SW480 (cell line): Measurements from ENCODE around the gene CPED1.
A peak's percentile ranks its signal among the peaks of the same experiment; 100 is the strongest.
"Not testable (repeated sequence)": the region's sequence is repeated elsewhere in the genome, so short reads cannot be mapped to it uniquely, and the experiment has no call there.

Experiments used
- DNase-seq: peaks from one replicate; pipeline ENCODE4 v3.0.0-alpha.2; 2016; ENCODE audit warnings: low spot score

The CPED1 gene

DNA sequence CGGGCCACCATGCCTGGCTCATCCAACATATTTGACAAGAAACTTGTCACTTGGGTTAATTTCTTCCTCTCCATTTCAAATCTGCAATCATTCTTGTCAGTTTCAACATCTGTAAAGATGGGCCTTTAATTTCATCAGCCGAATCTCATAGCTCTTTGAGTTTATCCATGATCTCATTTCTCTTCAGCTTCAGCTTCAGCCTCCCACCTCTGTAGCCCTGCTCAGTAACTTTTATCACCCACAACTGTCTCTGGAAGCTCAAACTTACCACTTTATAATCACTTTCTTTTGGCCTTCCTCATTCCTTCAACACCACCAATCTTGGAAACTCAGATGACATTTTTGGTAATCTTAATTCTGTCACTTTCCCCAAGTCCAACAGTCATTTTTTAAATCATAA lies 83.2 kb downstream of the CPED1 start:
- DNase-seq: no peak

DNA sequence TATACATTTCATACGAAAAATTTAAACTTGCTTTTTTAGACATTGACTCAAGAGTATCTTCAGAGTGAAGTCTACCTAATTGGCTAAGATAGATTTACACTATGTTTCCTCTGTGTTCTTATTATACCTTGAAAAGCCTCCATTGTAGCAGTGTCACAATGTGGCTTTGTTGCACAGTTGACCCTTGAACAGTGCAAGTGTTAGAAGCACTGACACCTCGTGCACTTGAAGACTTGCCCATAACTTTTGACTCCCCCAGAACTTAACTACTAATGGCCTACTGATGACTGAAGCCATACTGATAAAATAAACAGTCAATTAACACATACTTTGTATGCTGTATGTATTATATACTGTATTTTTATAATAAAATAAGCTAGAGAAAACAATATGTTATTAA lies 84.3 kb downstream of the CPED1 start:
- no peak for DNase-seq

DNA sequence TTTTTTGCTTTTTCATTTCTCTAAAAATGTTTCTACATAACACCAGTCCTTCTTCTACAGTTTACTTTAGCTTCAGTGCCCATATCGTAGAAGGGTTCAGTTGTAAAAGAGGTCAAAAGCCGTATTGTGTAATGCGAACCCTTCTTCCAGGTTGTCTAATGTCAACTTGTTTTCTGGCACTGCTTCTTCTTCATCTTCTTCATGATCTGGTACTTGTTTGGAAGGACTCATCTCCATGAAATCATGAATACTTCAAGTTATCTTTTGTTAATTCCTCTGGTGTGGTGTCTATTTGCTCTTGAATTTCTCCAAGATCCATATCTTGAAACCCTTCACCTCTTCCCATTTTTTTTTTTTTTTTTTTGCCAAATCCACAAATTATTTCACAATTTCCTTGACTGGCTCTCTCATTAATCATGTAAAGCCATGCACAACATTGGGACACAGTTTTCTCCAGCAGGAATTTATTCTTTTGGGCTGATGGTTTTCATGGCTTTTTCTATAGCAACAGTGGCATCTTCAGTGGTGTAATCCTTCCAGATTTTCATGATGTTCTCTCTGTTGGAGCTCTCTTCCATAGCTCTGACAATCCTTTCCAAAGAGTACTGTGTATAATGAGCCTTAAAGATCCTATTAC lies 85.1 kb downstream of the CPED1 start:
- no peak for DNase-seq

DNA sequence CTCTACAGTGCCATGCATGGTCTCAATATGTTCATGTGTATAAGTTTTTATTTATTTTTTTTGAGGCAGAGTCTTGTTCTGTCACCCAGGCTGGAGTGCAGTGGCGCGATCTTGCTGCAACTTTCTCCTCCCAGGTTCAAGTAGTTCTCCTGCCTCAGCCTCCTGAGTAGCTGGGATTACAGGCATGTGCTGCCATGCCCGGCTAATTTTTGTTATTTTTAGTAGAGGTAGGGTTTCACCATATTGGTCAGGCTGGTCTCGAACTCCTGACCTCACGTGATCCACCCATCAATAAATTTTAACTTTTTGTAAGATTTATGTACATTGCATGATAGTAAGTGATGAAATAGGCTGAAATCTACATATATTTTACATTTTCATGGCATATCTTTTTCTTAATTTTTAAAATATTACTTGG lies 86.9 kb downstream of the CPED1 start:
- not testable (repeated sequence) for DNase-seq

DNA sequence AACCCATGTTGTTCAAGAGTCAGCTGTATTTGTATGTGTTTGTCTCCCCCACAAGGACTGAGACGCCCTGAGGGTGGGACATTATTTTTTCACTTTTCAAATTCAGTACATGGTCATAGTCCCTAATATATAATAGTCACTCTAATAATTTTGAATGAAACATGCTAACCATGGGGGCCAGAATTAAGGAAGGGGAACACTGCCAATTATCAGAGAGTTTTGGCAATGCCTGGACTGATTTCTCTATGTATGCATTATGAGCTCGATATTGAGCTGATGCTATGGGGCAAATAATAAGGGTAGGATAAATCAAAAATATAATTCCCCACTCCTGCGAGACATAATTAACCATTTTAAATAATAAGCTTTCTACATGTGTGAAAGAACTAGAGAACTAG lies 87.4 kb downstream of the CPED1 start:
- no peak for DNase-seq

DNA sequence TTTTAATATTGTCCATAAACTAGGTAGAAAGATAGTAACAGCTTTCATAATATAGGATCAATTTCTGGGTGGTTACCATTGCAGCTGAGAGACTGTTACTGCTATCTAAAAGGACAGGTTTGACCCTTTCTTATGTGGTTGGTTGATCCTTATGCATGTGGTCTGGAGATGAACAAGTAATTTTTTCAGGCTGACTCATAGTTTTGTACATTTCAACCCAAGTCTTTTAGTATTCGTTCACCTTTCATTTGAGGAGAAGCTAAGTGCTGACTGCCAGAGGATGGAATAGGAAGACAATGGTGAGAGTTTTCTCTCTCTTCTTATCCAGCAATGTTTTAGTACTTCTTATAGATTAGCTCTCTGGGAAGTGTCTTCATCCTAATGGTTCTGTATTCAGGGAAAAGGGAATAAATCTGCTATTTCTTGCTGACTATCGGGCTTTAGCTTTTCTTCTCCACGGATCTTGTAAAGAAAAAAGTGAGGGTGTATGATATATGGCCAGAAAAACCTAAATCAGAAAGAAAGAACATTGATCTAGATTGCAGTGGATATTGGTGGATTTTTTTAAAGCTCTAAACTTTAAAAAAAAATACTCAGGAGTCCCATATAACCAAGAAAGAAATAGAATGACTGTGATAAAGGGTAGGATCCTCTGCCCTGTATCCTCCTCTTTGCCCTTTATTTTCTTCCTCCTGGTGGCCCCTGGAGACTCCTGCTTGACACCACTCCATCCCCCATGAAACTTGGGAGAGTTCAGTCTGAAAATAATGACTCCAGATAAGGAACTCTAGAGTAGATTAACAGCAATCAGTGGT lies 88.0 kb downstream of the CPED1 start:
- peak; percentile 16 for DNase-seq

DNA sequence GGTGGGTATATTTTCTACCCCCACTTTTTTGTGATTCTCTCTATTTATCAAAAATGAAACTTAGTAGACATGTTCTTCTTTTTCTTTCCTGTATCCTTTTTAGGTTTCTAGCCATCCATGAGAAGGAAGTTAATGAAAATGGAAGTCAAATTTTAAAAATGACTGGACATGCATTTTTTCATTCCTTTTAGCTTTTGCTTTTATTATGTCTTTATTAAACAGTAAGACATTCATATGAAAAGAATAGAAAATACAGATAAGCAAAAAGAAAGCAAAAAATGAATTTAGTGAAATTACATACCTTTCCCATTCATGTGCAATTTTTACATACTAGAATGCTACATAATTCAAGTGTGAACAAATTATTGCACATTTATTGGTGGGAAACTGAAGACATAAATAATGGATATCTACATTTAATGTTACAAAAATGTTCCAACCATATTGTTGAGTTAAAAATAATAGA lies 88.7 kb downstream of the CPED1 start:
- no peak for DNase-seq

DNA sequence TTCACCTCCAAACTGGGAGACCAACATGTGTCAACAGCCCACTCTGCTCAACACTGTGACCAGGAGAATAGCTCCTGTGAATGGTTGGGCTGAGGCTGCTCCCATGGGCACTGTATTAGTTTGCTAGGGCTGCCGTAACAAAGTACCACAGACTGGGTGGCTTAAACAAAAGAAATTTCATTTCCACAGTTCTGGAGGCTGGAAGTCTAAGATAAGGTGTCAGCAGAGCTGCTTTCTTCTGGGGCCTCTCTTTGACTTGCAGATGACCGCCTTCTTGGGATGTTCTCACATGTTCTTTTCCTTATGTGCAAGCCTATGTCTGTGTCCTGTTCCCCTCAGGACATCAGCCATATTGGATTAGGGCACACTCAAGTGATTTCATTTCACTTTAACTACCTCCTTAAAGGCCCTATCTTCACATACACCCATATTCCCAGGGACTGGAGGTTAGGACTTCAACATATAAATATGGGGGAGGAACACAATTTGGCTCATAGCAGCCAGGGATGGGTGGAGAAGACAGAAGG lies 90.3 kb downstream of the CPED1 start:
- no peak for DNase-seq

DNA sequence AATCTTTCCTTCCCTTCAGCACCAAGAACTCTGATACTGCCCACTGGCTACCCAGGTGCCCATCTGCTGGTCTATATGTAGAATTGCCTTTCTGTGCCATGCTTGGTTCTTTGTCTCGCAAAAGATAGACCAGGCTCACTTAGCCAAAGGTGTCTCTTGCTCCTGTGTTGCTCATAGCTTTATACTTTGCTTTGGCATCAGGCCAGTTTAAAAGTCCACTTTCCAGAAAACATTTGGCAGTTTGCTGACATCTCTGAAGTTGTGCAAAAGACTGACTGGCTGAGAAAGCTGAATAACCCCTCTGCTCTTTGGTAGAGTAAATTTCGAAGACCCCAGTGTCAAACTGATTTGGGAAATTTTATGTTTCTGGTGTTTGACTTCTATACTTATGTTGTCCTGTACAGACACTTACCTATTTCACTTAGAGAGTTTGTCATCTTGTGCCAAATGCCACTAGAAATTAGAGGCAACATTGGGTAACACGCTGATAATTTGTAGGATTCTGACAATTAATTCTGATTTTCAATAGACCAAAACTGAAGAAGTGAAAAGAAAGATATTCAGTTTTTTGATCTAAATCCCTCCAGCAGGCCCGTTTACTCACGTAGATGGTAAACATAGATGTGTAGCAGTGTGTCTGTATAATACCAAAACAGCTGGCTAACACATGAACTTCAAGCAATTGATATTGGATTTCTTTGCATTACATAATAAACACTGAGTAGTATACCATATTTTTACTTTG lies 91.1 kb downstream of the CPED1 start:
- DNase-seq: no peak

DNA sequence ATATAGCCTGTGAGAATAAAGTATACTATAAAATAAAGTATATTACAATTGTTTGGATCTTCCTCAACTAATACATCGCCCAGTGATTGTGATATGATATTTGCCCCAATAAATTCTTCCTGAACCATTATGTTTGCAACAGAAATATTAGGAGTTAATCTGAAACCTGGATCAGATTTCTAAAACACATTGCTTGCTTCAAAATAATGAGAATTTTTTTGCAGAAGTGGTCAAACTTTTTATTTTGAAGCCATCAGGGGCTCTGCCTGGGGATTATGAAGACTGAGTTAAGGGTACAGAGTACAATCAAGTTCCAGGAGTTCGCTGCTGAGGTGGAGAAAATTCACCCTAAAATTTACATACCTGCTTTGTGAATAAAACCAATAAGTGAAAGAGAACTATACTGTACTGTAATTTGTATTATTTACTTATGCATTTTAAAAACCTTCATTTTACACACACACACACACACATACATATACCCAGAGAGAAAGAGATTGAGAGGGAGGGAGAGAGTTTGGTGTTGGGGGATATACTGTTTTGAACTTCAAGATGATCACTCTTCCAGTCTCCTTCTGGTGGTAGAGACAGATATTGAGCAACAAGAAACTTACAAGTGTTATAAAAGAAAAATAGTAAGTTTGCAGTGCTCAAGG lies 91.9 kb downstream of the CPED1 start:
- DNase-seq: no peak

DNA sequence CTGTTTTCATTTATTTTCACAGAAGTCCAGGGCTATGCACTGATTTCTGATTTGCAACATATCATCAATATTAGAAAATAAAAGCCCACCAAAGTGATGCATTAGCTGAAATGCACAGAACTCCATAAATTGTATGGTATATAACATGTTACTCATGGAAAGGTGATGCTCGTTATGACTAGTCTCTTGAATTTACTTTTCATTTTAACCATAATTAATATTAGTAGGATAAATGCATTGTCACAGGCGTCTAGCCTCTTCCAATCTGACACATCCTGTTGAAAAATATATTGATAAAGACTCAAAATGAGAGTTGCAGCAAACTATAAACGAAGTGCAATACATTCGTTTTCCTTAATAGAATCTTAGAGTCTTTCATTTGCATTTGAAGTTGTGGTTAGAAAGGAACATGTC lies 92.4 kb downstream of the CPED1 start:
- no peak for DNase-seq

DNA sequence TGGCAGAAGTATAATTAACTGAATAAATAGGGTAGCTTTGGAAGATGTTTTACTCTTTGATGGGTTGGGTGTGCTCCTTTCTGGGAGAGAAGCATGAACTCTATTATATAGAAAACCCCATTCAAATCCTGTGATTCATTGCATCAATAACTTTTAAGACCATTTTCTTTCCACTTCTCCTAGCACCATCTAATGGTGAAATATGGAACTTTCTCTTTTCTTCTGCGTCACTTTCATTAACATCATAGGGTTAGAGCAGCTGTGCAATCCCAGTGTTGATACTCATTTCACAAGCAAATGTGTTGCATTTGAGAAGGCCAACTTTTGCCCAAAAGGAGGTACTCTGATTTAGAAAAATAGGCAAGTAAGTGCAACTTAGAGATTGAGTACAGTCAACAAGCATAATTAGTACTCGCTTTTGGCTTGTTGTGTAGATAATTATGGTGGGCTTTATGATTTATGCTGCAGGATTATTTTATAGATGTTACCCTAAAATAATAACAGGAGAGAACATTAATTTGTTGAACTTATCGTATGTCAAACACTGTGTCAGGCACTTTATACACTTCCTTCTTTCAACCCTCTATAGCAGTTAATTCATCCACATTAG lies 92.9 kb downstream of the CPED1 start:
- peak; percentile 57 for DNase-seq

DNA sequence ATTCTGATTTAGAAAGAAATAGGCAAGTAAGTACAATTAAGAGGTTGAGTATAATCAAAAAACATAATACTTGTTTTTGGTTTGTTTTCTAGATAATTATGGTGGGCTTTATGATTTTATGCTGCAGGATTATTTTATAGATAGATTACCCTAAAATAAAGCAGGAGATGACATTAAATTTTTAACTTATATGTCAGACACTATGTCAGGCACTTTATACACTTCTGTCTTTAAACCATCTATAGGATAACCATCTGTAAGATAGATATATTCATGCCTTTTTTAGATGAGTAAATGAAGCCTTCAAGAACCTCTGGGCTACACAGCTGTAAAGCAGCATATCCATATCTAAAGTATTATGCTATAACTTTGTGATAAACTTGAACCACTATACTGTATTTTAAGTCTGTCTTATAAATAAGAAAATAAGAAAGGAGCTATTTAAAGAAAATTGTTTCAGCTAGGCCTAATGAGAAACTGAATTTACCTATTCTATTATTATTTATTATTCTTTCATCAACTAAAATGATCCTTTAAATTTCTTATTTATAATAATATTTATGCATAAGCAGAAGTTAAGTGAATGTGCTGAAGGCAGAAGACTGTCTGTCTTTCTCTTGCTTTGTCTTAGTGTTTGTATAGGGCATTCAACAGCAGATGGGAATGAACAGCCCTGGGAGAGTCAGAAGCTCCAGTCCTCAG lies 94.0 kb downstream of the CPED1 start:
- DNase-seq: no peak

DNA sequence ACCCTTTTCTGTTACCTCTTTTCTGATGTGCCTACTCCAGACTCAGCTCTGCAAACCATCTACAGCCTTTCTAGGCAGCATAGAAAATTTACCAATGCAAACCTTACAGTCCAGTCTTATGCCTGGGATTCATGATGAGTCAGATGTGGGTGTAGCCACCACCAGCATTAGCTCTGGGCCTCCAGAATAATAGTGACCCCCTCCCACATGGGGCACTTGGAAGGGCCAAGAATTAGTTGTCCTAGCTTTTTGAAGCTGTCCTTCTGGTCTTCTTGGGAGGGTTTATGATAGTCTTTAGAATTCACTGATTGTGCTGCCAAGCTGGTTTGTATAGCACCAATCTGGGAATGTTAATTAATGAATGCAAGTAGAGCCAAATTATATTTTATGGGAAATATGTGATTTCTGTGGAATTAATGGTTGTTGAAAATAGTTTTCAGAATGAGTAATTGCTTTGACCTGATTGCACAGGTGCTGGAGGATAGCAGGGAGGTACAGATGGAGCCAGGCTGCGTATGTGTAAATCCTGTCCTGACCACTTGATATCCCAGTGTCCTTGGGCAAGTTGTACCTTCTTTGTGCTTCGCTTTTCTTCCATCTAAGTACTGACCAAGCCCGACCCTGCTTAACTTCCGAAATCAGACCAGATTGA lies 94.8 kb downstream of the CPED1 start:
- DNase-seq: peak; percentile 7

DNA sequence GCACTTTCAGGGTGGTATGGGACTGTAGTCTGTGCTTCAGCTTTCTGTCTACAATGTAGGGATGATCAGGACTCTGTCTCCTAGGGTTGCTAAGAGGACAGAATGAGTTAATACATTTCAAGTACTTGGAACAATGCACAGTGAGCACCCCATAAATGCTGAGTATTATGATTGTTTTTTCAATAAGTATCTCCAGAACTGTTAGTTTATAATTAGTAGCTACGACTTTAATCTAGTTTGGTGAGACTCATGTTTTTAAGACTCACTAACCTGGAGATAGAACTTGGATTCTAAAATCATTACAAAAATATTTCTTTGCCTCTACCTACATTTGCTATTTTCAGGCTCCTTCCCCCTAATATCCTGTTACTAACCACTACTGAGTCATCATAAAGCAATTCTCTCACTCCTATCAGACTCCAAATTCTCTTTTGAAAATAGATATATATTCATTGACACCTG lies 95.3 kb downstream of the CPED1 start:
- DNase-seq: no peak

DNA sequence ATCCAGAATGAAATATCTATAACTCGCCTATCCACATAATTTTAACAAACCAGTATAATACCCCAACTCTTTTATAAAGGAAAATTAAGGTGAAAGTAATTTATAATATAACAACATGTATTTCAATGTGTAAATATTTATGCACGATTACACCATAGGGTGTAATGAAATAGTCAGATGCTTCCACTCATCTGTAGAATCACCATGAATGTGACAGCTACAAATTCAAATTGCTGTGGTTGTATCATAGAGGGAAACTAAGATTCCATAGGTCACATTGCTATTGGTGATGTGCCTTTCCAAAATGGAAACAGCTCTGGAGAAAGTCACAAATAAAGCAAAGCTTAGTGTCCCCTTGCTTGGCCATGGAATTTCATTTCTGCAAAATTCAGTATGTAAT lies 95.7 kb downstream of the CPED1 start:
- DNase-seq: no peak

DNA sequence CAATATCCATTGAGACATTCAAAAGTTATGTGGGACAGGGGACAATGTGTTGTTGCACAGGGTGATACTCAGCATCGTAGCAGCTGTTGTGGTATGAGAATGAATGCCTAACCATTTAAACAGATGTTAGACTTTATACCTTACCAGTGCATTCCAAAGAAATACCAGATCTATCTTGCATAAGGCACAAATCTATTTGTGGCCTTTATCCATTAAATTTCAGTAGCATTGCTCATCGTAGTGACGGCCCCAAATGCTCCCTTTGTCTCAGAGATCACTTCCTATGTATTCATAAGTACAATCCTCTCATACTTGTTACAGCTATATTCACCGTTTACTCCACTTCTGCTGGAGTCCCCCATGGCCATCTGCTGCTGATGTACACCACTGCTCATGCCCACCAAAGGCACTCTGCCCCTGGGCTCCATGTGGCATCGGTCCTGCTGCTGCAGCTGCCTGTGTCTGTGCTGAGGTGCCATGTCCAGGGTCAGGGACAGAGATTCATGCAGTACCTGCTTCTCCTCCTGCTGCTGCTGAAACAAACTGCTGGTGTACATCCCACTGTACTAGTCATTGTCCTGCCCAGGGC lies 96.3 kb downstream of the CPED1 start:
- peak; percentile 46 for DNase-seq

DNA sequence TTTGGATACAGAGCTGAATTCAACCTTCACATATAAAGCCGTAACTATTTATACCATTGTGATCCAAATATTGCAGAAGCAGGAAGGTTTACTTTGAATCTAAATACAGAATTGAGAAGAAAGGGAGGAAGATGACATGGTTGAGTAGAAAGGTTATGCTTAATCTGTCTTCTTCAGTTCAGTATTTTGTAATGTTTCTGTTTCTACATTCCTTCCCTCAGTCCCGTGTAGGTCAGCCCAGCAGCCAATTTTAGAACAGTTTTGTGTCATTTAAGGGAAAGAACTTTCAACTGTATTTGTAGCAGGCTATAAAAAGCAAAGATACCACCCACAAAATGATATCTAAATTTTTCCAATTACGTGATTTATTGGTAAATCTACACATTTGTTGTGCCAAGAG lies 97.4 kb downstream of the CPED1 start:
- DNase-seq: no peak

DNA sequence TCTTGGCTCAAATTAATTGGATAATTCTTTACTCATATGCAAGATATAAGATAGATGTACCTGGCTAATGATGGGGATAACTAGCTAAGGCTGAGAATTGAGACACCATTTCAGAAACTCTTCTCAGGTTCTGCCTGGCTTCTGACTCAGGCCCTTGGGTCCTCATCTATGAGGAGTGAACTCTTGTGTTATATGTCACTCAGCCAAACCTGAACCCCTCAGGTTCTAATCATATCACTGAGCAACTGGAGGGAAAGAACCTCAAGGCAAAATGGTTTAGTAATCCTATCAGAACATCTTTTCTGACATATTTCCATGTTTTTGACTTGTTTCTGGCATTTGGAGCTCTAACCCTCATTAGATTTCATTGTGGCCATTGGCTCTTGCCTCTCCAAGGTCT lies 100.4 kb downstream of the CPED1 start:
- DNase-seq: no peak

DNA sequence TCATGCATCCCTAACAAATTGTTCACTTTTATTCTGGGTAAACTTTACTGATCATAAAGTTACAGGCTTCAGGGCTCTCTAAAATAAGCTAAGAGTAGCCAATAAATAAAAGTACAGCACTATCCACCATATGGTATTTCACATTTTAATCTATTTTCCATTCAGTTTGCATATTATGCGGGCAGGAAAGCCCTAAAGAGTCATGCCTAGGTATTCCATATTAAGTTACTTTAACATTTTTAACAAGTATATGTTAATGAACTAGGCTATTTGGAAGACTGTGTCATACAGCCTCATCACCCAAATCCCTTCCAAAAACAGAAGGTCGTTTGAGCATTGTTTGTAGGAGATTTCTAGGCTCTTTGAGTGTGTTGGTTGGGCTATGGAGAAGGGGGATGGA lies 106.3 kb downstream of the CPED1 start:
- no peak for DNase-seq
